Central memory CD8-positive, alpha-beta T cell (primary cell): Measurements from ENCODE around the gene RGS1.
A peak's percentile ranks its signal among the peaks of the same experiment; 100 is the strongest.

Source experiments
- ATAC-seq: fragments of 150-1000 bp; cut with Tn5 transposase; replicated peaks from 2 replicates; pipeline ENCODE4 v1.10.0; 2022; ENCODE audit warnings: mild to moderate bottlenecking, moderate FRiP score, moderate number of reproducible peaks; ENCODE audit not compliant: poor library complexity, severe bottlenecking; ENCODE audit errors: extremely low read depth
- DNase-seq, 2 donors: peaks; one replicate each; pipeline ENCODE4 v3.0.0; 2021; ENCODE audit warnings: low spot score in 2 of 2
- H3K27ac Mint-ChIP-seq: one replicate; pipeline ENCODE4 v1.8.0; 2022; ENCODE audit warnings: low read depth, mild to moderate bottlenecking, moderate library complexity, mixed read lengths
- H3K27me3 Mint-ChIP-seq: one replicate; pipeline ENCODE4 v1.8.0; 2022; ENCODE audit warnings: mixed read lengths
- H3K36me3 Mint-ChIP-seq: one replicate; pipeline ENCODE4 v1.8.0; 2022; ENCODE audit warnings: mild to moderate bottlenecking, moderate library complexity, mixed read lengths; ENCODE audit not compliant: insufficient read depth
- H3K4me1 Mint-ChIP-seq: one replicate; pipeline ENCODE4 v1.8.0; 2022; ENCODE audit warnings: mixed read lengths
- H3K4me3 Mint-ChIP-seq: one replicate; pipeline ENCODE4 v1.8.0; 2022; ENCODE audit warnings: mild to moderate bottlenecking, moderate library complexity, mixed read lengths
- H3K9me3 Mint-ChIP-seq: one replicate; pipeline ENCODE4 v1.8.0; 2022; ENCODE audit warnings: mixed read lengths

RGS1 gene

GRCh38 chr1:192539297-192540092 lies 36.1 kb upstream of the RGS1 start:
- Mint-ChIP-seq H3K27ac (peak overlapping the region; percentile 87), H3K36me3 (no peaks in the 10 kb centered on the region), H3K9me3 (no peaks in the 10 kb centered on the region), H3K27me3 (no peaks in the 10 kb centered on the region), H3K4me3 (peak overlapping the region; percentile 58), H3K4me1 (peaks cover 53% of the 10 kb centered on the region)
- DNase-seq (no peak), ATAC-seq (peak; percentile 31)

DNA sequence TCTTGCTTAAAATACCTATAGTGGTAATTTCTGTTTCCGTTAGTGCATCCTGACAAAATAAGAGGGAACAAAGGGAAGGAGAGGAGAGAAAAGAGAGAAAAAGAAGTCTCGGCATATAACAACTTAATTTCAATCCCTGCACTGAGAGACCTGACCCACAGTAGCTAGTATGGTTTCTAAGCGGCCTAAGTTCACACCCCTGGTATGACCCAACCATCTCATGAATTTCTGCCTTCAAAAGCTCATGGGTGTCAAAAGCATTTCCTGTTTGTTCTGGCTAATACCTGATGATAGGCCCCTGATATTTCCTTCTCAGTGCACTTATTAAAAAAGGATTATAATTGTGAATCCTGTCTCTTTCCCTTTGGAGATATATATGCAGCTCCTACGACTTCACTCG lies 32.1 kb upstream of the RGS1 start:
- Mint-ChIP-seq H3K4me1 (peaks cover 53% of the 10 kb centered on the region), H3K9me3 (no peaks in the 10 kb centered on the region), H3K27ac (peak overlapping the region; percentile 49), H3K36me3 (peaks cover 1% of the 10 kb centered on the region), H3K27me3 (no peaks in the 10 kb centered on the region), H3K4me3 (no peak overlapping the region)
- DNase-seq (no peak), ATAC-seq (no peak)

GRCh38 chr1:192545896-192546521 lies 29.6 kb upstream of the RGS1 start:
- ATAC-seq: peak; percentile 37
- no peak overlapping the region for H3K4me3 Mint-ChIP-seq

GRCh38 chr1:192546596-192547190 lies 28.9 kb upstream of the RGS1 start:
- Mint-ChIP-seq H3K27me3 (no peaks in the 10 kb centered on the region), H3K4me3 (peak overlapping the region; percentile 11), H3K27ac (peak overlapping the region; percentile 30), H3K36me3 (peaks cover 1% of the 10 kb centered on the region), H3K9me3 (no peaks in the 10 kb centered on the region), H3K4me1 (peaks cover 50% of the 10 kb centered on the region)
- ATAC-seq (no peak), DNase-seq (no peak)

More at GRCh38 chr1:192545896-192546521, 29.6 kb upstream of the RGS1 start:
- DNase-seq: no peak
- Mint-ChIP-seq H3K27ac (peak overlapping the region; percentile 32), H3K27me3 (no peaks in the 10 kb centered on the region), H3K9me3 (no peaks in the 10 kb centered on the region), H3K4me1 (peaks cover 46% of the 10 kb centered on the region), H3K36me3 (peaks cover 1% of the 10 kb centered on the region)

DNA sequence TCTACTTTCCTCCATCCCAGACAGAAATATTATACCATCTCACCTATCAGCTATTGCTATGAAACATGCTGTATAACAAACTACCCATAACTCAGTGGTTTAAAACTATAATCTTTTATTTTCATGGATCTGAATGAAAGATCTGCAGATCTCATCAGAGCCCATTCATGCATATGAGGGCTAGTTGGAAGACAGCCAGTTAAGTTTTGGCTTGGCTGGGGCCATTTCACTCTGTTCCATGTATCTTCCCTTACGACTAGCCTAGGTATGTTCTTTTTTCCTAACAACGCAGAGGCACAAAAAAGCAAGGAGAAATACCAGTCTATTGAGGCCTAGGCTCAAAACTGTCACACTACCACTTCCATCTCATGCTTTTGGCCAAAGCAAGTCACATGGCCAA lies 28.1 kb upstream of the RGS1 start:
- no peak for DNase-seq
- no peaks in the 10 kb centered on the region for H3K9me3 Mint-ChIP-seq
- peaks cover 1% of the 10 kb centered on the region for H3K36me3 Mint-ChIP-seq
- H3K4me1 Mint-ChIP-seq: peaks cover 51% of the 10 kb centered on the region
- no peak overlapping the region for H3K4me3 Mint-ChIP-seq
- no peaks in the 10 kb centered on the region for H3K27me3 Mint-ChIP-seq
- no peak for ATAC-seq
- no peak overlapping the region for H3K27ac Mint-ChIP-seq

DNA sequence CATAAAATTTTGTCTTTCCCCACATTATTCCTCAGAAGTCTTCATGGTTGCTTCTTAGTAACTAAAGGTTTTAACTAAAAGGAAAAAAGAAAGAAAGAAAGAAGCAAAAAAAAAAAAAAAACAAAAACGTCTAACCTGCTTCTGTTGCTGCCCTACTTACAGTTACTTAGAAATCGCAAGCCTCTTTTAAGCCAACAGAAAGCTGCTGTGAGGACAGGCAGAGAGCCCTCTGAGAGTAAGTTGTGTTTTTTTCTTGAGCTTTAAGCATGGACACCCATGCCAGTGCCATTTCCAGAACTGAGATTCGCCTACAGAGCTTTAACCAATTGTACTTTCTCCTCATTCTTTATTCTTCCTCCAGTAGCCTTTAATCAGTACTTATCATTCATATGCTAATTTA lies 25.6 kb upstream of the RGS1 start:
- Mint-ChIP-seq H3K9me3 (no peaks in the 10 kb centered on the region), H3K36me3 (peaks cover 1% of the 10 kb centered on the region), H3K27me3 (no peaks in the 10 kb centered on the region), H3K27ac (peak overlapping the region; percentile 20), H3K4me1 (peaks cover 44% of the 10 kb centered on the region), H3K4me3 (no peak overlapping the region)
- ATAC-seq (no peak), DNase-seq (no peak)

- H3K9me3 Mint-ChIP-seq: no peaks in the 10 kb centered on the region
- no peak overlapping the region for H3K4me3 Mint-ChIP-seq
- DNase-seq (no peak), ATAC-seq (peak; percentile 45)
- H3K4me1 Mint-ChIP-seq: peaks cover 38% of the 10 kb centered on the region
- H3K36me3 Mint-ChIP-seq: no peaks in the 10 kb centered on the region
- H3K27me3 Mint-ChIP-seq: no peaks in the 10 kb centered on the region
- peak overlapping the region; percentile 64 for H3K27ac Mint-ChIP-seq
Observed at GRCh38 chr1:192550922-192551534, 24.5 kb upstream of the RGS1 start.

DNA sequence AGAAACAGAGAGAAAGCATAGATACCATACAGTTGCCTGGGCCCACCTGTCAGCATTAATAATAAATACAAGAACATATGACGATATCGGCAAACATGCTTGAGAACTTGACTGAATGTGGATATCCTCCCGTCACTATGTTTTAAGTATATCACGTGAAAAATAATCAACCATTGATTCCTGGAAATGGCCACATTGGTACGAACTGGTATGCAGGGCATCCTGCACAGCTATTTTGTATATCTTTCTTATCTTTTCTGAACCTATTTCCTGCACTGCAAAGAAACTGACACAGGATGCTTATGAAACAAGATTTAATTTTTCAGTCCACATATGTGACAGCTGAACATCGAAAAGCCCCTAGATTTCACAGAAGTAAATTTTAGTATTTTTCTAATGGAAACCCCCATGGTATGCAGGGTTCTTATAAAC lies 22.8 kb upstream of the RGS1 start:
- Mint-ChIP-seq H3K27me3 (no peaks in the 10 kb centered on the region), H3K4me3 (peak overlapping the region; percentile 12), H3K36me3 (no peaks in the 10 kb centered on the region), H3K27ac (peak overlapping the region; percentile 42), H3K4me1 (peaks cover 37% of the 10 kb centered on the region), H3K9me3 (no peaks in the 10 kb centered on the region)
- ATAC-seq (peak; percentile 74), DNase-seq (no peak)

- ATAC-seq: no peak
- Mint-ChIP-seq H3K27ac (peak overlapping the region; percentile 42), H3K36me3 (no peaks in the 10 kb centered on the region), H3K4me3 (no peak overlapping the region), H3K9me3 (no peaks in the 10 kb centered on the region), H3K4me1 (peaks cover 37% of the 10 kb centered on the region), H3K27me3 (no peaks in the 10 kb centered on the region)
- no peak for DNase-seq
Observed at GRCh38 chr1:192553741-192554140, 21.8 kb upstream of the RGS1 start.

- Mint-ChIP-seq H3K36me3 (peaks cover 2% of the 10 kb centered on the region), H3K4me1 (peaks cover 44% of the 10 kb centered on the region), H3K27ac (no peak overlapping the region), H3K27me3 (no peaks in the 10 kb centered on the region), H3K4me3 (no peak overlapping the region), H3K9me3 (no peaks in the 10 kb centered on the region)
- ATAC-seq: no peak
- no peak for DNase-seq
Observed at GRCh38 chr1:192554904-192555303, 20.7 kb upstream of the RGS1 start.

- Mint-ChIP-seq H3K9me3 (no peaks in the 10 kb centered on the region), H3K27me3 (no peaks in the 10 kb centered on the region), H3K4me1 (peaks cover 39% of the 10 kb centered on the region), H3K27ac (no peak overlapping the region), H3K4me3 (no peak overlapping the region), H3K36me3 (peaks cover 2% of the 10 kb centered on the region)
- ATAC-seq: no peak
- DNase-seq: no peak
Observed at GRCh38 chr1:192555399-192555798, 20.2 kb upstream of the RGS1 start.

DNA sequence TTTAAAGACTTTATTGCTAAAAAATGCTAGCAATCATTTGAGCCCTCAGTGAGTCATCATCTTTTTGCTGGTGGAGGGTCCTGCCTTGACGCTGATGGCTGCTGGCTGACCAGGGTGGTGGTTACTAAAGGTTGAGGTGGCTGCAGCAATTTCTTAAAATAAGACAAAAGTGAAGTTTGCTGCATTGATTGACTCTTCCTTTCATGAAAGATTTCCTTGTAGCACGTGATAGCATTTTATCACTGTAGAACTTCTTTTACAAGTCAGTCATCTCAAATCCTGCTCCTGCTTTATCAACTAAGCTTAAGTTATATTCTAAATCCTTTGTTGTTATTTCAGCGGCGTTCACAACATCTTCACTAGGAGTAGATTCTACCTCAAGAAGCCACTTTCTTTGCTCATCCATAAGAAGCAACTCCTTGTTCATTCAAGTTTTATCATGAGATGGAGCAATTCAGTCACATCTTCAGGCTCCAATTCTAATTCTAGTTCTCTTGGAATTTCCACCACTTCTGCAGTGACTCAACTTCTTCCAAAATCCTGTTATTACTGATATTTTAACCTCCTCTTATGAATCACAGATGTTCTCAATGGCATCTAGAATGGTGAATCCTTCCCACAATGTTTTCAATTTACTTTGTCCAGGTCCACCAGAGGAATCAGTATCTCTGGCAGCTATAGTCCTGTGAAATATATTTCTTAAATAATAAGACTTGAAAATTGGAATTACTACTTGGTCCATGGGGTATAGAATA lies 17.6 kb upstream of the RGS1 start:
- peaks cover 2% of the 10 kb centered on the region for H3K36me3 Mint-ChIP-seq
- H3K9me3 Mint-ChIP-seq: no peaks in the 10 kb centered on the region
- H3K27ac Mint-ChIP-seq: no peak overlapping the region
- H3K27me3 Mint-ChIP-seq: no peaks in the 10 kb centered on the region
- H3K4me3 Mint-ChIP-seq: no peak overlapping the region
- DNase-seq (no peak), ATAC-seq (no peak)
- peaks cover 22% of the 10 kb centered on the region for H3K4me1 Mint-ChIP-seq
